Activated T-cell treated with anti-CD3 and anti-CD28 coated beads, Interleukin-2, amount 50 U/mL, for 24 hours (primary cell): ENCODE data around the gene NRXN3.

Source experiments
- DNase-seq: peaks from one replicate; pipeline ENCODE4 v3.0.0-alpha.2; 2020
- H3K27ac Mint-ChIP-seq: 2 replicates; pipeline ENCODE4 v1.8.0; 2020; ENCODE audit warnings: mild to moderate bottlenecking, mixed read lengths
- H3K27me3 Mint-ChIP-seq: 2 replicates; pipeline ENCODE4 v1.8.0; 2020; ENCODE audit warnings: mixed read lengths
- H3K36me3 Mint-ChIP-seq: 2 replicates; pipeline ENCODE4 v1.8.0; 2020; ENCODE audit warnings: low read depth, mixed read lengths
- H3K4me1 Mint-ChIP-seq: 2 replicates; pipeline ENCODE4 v1.8.0; 2020; ENCODE audit warnings: low read depth, mixed read lengths
- H3K4me3 Mint-ChIP-seq: 2 replicates; pipeline ENCODE4 v1.8.0; 2020; ENCODE audit warnings: mild to moderate bottlenecking, moderate library complexity, mixed read lengths
- H3K9me3 Mint-ChIP-seq: 2 replicates; pipeline ENCODE4 v1.8.0; 2020; ENCODE audit warnings: mixed read lengths

The NRXN3 gene

DNA sequence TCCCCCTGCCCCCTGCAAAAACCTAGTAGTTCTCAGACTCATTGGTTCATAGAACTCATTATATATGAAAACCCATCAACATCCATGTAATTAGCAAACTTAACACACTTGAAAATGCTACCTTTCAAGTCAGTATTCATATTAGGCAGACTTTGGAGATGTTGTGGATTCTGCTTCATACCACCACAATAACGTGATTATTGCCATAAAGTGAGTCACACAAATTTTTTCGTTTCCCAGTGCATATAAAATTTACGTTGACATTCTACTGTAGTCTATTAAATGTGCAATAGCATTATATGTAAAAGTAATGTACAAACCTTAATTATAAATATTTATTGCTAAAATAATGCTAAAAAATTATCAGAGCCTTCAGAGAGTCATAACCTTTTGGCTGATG, 1387.1 kb downstream of the NRXN3 start:
- Mint-ChIP-seq H3K27ac (no peak overlapping the region), H3K9me3 (peaks cover 8% of the 10 kb centered on the region), H3K36me3 (no peaks in the 10 kb centered on the region), H3K4me3 (no peak overlapping the region), H3K27me3 (no peaks in the 10 kb centered on the region), H3K4me1 (no peaks in the 10 kb centered on the region)
- DNase-seq: no peak

GRCh38 chr14:79562185-79562584, 1392.0 kb downstream of the NRXN3 start:
- H3K36me3 Mint-ChIP-seq: no peaks in the 10 kb centered on the region

GRCh38 chr14:79564371-79564770, 1394.2 kb downstream of the NRXN3 start:
- H3K9me3 Mint-ChIP-seq: peaks cover 1% of the 10 kb centered on the region

More at GRCh38 chr14:79562185-79562584, 1392.0 kb downstream of the NRXN3 start:
- Mint-ChIP-seq H3K27me3 (no peaks in the 10 kb centered on the region), H3K9me3 (peaks cover 8% of the 10 kb centered on the region), H3K4me1 (no peaks in the 10 kb centered on the region), H3K27ac (no peak overlapping the region), H3K4me3 (no peak overlapping the region)
- DNase-seq: no peak

DNA sequence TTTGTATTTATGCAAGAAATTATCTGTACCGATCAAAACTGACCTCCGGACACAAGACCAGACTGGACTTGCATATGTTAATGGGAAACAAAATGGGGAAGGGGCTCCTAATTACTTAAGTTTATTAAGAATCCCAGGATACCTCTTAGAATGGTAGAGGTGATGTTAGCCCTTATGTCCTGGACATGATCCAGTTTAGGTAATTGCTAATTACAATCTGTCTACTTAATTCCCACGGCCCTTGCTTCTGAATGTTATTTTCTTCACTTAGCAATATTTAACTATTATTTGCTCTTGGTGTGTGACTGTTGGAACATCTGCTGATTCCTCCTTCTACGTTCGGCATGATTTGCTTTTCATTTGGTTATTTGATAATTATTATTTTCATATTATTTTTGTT, 1397.1 kb downstream of the NRXN3 start:
- Mint-ChIP-seq H3K9me3 (peaks cover 1% of the 10 kb centered on the region), H3K36me3 (no peaks in the 10 kb centered on the region), H3K4me1 (no peaks in the 10 kb centered on the region), H3K27ac (no peak overlapping the region), H3K27me3 (no peaks in the 10 kb centered on the region), H3K4me3 (no peak overlapping the region)
- no peak for DNase-seq

More at GRCh38 chr14:79564371-79564770, 1394.2 kb downstream of the NRXN3 start:
- DNase-seq: no peak
- H3K27ac Mint-ChIP-seq: no peak overlapping the region
- H3K36me3 Mint-ChIP-seq: no peaks in the 10 kb centered on the region
- H3K4me1 Mint-ChIP-seq: no peaks in the 10 kb centered on the region
- no peak overlapping the region for H3K4me3 Mint-ChIP-seq
- H3K27me3 Mint-ChIP-seq: no peaks in the 10 kb centered on the region

DNA sequence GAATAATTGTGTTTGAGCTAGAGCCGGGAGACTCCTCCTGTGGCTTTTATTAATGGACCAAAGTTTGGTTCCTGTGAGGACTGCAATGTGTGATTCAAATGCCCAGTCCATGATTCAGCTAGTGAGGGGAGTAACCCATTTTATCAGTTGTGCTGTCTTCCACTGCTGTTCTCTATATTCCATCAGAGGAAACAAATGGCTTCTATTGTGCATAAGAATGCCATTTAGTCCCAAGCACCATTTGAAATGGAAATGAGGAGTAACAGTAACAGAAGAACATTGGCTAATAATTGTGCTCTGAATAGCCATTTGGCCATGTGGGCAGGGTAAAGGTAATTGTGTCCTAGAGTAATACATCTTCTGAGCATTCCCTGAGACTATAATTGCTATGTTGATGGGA, 1398.4 kb downstream of the NRXN3 start:
- Mint-ChIP-seq H3K27ac (no peak overlapping the region), H3K9me3 (peaks cover 1% of the 10 kb centered on the region), H3K27me3 (no peaks in the 10 kb centered on the region), H3K4me3 (no peak overlapping the region), H3K36me3 (no peaks in the 10 kb centered on the region), H3K4me1 (no peaks in the 10 kb centered on the region)
- DNase-seq: no peak

GRCh38 chr14:79569072-79569471, 1398.9 kb downstream of the NRXN3 start:
- Mint-ChIP-seq H3K27me3 (no peaks in the 10 kb centered on the region), H3K9me3 (peaks cover 1% of the 10 kb centered on the region), H3K4me3 (no peak overlapping the region), H3K27ac (no peak overlapping the region), H3K4me1 (no peaks in the 10 kb centered on the region), H3K36me3 (no peaks in the 10 kb centered on the region)
- no peak for DNase-seq

GRCh38 chr14:79570648-79571047, 1400.5 kb downstream of the NRXN3 start:
- Mint-ChIP-seq H3K4me3 (no peak overlapping the region), H3K27me3 (no peaks in the 10 kb centered on the region), H3K9me3 (peaks cover 1% of the 10 kb centered on the region), H3K4me1 (no peaks in the 10 kb centered on the region), H3K27ac (no peak overlapping the region), H3K36me3 (no peaks in the 10 kb centered on the region)
- DNase-seq: no peak

GRCh38 chr14:79571366-79571765, 1401.2 kb downstream of the NRXN3 start:
- peaks cover 1% of the 10 kb centered on the region for H3K9me3 Mint-ChIP-seq
- no peaks in the 10 kb centered on the region for H3K27me3 Mint-ChIP-seq
- no peak overlapping the region for H3K27ac Mint-ChIP-seq
- H3K4me1 Mint-ChIP-seq: no peaks in the 10 kb centered on the region
- no peaks in the 10 kb centered on the region for H3K36me3 Mint-ChIP-seq
- DNase-seq: no peak
- no peak overlapping the region for H3K4me3 Mint-ChIP-seq

DNA sequence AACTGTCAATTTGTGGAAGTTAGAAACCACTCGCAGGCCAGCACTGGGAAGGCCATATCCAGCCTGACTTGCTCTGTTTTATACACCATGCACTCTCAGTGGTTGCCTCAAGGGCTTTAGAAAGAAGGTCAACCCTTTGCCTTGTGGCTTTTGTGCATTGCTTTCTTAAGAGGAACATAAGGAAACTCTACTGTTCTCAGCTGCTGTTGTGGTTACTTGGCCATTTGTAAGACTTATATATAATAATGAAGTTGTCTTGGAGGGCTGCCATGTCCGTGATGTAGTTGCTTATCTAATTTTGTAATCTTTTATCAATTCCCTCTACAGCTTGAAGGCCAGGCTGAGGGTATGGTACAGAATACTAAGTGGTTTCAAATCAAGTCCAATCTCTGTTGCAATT, 1403.3 kb downstream of the NRXN3 start:
- no peaks in the 10 kb centered on the region for H3K27me3 Mint-ChIP-seq
- H3K4me1 Mint-ChIP-seq: no peaks in the 10 kb centered on the region
- H3K4me3 Mint-ChIP-seq: no peak overlapping the region
- H3K9me3 Mint-ChIP-seq: peaks cover under 1% of the 10 kb centered on the region
- no peaks in the 10 kb centered on the region for H3K36me3 Mint-ChIP-seq
- no peak for DNase-seq
- no peak overlapping the region for H3K27ac Mint-ChIP-seq

DNA sequence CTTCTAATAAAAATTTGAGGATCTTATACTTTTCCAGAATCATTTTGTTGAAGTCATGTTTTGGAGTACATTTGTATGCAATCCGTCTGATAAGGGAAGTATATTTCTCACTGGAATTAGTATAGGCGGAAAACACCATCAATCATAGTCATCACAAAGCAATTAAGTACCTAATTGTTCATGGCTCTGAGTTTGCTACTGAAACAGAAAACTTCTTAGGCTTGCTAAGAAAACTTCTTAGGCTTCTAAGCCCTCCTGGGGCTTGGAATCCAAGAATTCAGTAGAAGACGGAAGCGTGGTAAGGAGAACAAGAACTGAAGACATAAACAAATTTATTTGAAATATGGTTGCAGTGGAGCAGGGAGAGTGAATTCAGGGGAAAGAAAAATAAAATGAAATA, 1404.9 kb downstream of the NRXN3 start:
- Mint-ChIP-seq H3K4me3 (no peak overlapping the region), H3K27ac (no peak overlapping the region), H3K27me3 (no peaks in the 10 kb centered on the region), H3K9me3 (no peaks in the 10 kb centered on the region), H3K4me1 (no peaks in the 10 kb centered on the region), H3K36me3 (no peaks in the 10 kb centered on the region)
- DNase-seq: no peak

- H3K27ac Mint-ChIP-seq: no peak overlapping the region
- no peaks in the 10 kb centered on the region for H3K36me3 Mint-ChIP-seq
- no peak for DNase-seq
- H3K9me3 Mint-ChIP-seq: peaks cover 2% of the 10 kb centered on the region
- no peaks in the 10 kb centered on the region for H3K27me3 Mint-ChIP-seq
- no peak overlapping the region for H3K4me3 Mint-ChIP-seq
- H3K4me1 Mint-ChIP-seq: no peaks in the 10 kb centered on the region
Measured at GRCh38 chr14:79576424-79576823, 1406.3 kb downstream of the NRXN3 start.

DNA sequence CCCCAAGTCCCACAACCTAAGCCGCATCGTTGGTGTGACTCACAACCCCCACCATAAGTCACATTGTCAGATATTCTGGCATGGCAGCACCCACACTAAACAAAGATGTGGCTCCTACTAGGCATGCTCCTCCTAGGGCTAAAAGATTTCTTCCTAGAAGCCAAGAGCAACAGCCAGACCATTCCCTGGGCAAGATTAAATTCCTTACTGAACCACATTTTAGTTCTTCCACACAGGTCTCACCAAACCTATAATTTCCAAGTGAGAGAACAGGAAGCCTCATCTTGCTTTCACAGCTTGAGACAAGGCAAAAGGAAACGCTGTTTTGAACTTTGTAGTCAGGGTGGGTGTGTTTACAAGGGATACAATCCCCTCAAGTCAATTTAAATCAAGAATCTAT, 1408.3 kb downstream of the NRXN3 start:
- no peaks in the 10 kb centered on the region for H3K27me3 Mint-ChIP-seq
- no peak overlapping the region for H3K27ac Mint-ChIP-seq
- DNase-seq: no peak

GRCh38 chr14:79580414-79580813, 1410.2 kb downstream of the NRXN3 start:
- Mint-ChIP-seq H3K9me3 (peaks cover 2% of the 10 kb centered on the region), H3K4me3 (no peak overlapping the region), H3K36me3 (no peaks in the 10 kb centered on the region), H3K27ac (no peak overlapping the region), H3K4me1 (no peaks in the 10 kb centered on the region), H3K27me3 (no peaks in the 10 kb centered on the region)
- DNase-seq: no peak

More for the DNA sequence above, 1408.3 kb downstream of the NRXN3 start:
- no peaks in the 10 kb centered on the region for H3K36me3 Mint-ChIP-seq
- peaks cover 2% of the 10 kb centered on the region for H3K9me3 Mint-ChIP-seq
- no peaks in the 10 kb centered on the region for H3K4me1 Mint-ChIP-seq
- no peak overlapping the region for H3K4me3 Mint-ChIP-seq

GRCh38 chr14:79580906-79581305, 1410.7 kb downstream of the NRXN3 start:
- Mint-ChIP-seq H3K9me3 (peaks cover 2% of the 10 kb centered on the region), H3K36me3 (no peaks in the 10 kb centered on the region), H3K27me3 (no peaks in the 10 kb centered on the region), H3K4me3 (no peak overlapping the region), H3K27ac (no peak overlapping the region), H3K4me1 (no peaks in the 10 kb centered on the region)
- no peak for DNase-seq

DNA sequence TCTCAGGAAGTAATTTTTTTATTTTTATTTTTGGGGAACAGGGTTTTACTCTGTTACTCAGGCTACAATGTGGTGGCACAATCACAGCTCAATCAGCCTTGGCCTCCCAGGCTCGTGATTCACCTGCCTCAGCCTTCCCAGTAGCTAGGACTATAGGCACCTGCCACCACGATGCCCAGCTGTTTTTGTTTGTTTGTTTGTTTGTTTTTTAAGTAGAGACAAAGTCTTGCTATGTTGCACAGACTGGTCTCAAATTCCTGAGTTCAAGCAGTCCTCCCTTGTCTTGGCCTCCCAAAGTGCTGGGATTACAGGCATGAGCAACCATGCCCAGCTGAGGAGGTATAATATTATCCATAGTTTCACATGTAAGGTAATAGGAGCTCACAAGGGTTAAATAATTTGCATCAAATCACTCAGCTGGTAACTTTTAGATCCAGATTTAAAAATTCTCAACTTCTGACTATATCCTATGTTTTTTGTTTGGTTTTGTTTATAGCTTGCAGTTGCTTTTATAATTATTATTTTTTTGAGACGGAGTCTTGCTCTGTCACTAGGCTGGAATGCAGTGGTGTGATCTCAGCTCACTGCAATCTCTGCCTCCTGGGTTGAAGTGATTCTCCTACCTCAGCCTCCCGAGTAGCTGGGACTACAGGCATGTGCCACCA, 1411.9 kb downstream of the NRXN3 start:
- H3K36me3 Mint-ChIP-seq: no peaks in the 10 kb centered on the region
- H3K4me3 Mint-ChIP-seq: no peak overlapping the region
- H3K9me3 Mint-ChIP-seq: peaks cover 4% of the 10 kb centered on the region
- no peak for DNase-seq
- no peaks in the 10 kb centered on the region for H3K27me3 Mint-ChIP-seq
- no peak overlapping the region for H3K27ac Mint-ChIP-seq
- H3K4me1 Mint-ChIP-seq: no peaks in the 10 kb centered on the region
